SKM-1 (cell line): ENCODE data around the gene INAFM2.

Source experiments
- DNase-seq: peaks from one replicate; lab custom pipeline; 2025; ENCODE audit not compliant: unreplicated experiment; lab: John Stamatoyannopoulos, UW

The INAFM2 gene

DNA sequence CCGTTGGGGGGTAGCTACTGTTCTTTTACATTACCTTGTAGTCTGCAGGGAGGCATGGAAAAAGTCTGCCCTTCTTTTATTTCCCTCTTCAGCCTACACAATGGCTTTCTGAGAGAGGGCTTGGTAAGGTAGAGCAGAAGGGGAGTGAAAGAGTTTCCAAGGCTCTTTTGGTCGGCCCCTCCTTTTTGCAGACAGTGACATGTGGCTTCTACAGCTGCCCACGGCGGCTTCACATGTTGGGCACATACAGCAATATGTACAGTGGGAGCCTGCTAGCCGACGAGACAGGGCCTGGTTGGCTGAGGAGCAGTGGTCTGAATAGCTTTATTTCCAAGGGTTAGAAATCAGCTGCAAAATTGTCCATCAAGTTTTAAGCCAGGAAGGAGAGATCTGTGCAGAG is 4.0 kb downstream of the INAFM2 start:
- no peak for DNase-seq

DNA sequence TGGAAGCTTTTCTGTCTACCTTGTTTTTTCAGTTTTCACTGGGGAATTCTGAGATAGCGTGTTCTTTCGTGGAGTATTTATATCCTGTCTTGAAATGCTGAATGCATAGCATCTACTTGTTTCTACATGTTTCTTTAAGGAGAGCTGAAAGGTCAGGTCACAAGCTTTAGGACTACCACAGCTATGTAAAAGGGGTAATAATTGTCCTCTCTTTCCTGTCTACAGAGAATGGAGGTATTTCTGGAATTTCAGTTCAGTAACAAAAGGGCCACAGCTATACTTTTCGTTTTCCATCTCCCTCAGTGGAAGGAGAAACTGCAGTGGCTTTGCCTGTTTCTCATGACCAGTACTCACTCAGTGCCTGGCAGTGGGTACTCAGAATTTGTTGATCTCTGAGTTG is 4.7 kb downstream of the INAFM2 start:
- no peak for DNase-seq

DNA sequence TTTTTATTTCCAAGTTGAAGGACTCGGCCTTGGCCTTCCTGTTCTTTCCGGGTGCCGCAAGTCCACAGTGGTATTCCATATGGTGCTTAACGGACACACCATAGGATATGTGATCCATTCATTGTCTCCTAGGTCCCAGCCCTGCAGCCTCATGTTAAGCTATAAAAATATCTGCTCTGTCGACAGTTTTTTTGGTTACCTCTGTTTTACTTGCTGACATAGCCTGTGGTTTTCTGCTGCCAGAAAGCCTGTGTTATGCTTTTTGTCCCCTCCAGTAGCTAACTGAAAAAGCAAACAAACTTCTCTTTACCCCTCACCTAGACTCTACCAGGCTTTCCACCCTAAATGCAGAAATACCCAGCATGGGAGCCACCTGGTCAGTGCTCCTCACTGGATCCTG is 5.3 kb downstream of the INAFM2 start:
- no peak for DNase-seq

DNA sequence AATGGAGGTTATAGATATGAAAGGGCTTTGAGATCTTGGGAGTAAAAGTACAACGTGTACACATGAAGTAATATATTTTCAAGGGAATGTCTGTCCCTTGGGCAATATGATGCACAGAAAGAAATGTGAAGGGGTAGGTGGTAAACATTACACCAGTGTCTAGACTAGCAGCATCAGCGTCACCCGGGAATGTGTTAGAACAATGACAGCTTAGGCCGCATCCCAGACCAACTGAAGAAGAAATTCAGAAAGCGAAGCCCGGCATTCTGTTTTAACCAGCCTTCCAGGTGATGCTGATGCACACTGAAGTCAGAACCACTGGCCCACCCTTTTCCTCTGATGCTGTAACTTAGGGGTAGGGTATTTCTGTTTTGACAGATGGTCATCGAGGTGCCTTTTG is 6.3 kb downstream of the INAFM2 start:
- DNase-seq, result no peak

DNA sequence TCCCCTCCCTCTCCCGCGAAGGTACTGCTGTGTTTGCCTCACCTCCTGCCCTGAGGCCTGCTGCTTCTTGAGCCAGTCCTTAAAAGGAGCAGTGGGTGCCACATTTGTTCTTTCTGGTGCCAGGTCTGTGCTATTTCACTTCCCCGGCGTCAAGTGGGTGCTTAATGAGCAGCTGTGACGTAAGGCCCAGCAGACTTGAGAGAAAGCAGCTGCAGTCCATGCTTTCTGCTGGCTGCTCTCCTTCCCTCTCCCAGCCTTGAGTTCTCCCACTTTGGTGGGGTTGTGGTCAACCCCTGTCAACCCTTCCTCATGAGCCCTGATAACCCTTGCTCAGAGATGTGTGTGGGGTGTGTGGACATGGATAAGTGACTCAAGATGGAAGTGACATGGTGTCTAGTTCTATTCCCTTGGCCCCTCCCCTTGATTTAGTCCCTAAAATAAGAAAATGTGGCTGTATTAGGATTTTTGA is 6.9 kb downstream of the INAFM2 start:
- no peak for DNase-seq

DNA sequence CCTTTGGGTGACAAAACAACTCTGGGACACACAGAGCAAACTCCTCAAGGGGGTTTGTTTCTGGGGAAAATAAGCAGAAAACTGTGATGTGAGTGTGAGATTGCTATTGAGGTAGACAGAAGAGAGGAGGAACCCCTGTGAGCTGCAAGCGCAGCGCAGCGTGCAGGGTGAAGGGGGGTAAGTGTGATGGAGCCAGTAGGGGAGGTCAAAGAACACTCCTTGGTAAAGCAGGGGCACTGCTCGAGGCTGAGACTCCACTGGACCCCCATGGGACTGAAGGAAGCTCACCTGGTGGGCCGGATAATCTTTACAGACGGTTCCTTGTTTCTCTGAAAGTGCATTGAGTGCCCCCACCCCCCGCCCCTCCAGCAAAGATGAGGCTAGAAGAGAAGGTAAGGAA is 7.5 kb downstream of the INAFM2 start:
- DNase-seq, result no peak

DNA sequence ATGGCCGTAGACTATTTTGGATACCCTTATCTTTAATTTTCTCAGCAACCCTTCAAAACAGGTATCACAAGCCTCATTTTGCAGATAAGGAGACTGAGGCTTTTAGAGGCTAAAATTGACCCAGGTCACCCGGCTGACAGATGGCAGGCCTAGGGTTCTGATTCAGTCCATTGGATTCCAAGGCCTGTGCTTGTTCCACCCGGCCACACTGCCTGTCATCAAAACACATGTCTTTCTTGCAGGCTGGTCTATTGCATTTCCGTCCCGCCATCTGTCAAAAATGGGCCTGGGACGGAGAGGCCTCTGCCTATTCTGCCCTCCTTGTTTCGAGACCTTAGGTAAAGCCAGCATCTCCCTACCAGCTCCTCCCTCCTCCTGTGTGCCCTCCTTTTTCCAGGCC is 8.1 kb downstream of the INAFM2 start:
- no peak for DNase-seq

DNA sequence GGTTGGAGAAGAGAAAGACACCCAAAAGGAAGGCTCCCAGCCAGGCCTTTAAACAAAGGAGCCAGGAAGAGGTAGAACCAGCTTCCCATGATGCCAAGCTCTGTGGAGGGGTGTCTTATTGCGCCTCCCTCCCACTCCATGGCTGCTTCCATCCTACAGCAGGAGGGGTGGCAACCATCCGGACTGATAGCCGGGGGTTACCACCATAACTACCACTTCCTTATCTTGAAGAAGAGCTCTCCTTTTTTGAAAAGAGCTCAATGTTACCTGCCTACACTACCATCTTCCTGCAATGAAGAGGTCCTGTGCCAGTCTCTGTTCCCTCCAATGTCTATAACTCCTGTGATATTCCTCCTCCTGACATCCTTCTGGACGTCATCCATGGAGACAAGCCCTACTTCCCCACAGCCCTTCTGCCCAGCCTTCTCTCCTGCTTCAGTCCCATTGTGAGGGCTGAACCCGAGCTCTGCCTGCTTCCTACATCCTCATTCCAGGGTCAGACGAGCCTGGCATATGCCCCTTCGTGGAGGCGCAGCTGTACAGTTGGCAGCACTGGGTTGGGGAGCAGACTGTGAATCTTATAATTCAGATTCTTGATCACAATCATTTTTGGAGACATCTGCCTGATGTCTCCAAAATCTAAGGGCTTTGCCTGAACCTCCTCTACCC is 8.8 kb downstream of the INAFM2 start:
- DNase-seq, result no peak

DNA sequence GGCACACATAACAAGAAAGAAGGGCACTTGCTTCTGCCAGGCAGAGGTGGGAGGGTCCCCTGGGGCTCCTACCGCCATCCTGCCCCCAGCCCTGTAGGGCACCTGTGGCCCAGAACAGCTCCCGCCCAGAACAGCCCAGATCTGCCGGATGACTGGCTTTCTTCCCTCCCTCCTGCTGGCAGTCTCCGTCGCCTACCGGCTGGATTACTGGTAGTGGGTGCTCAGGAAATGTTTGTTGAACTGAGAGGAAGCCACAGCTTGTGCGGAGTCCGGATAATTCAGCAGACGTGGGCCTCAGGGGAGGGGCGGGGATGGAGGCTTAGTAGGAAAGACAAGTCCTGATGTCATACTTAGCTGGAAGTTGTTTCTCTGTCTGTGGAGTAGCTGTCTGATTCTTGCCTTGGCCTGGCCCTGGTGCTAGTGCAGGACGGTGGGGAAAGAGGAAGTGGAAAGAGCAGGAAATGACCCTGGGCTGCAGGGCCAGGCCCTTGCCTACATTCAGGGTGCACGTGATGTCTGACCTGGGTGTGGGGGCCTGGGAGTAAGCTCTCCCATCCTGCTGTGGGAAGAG is 10.5 kb downstream of the INAFM2 start:
- DNase-seq, result peak; percentile 89

DNA sequence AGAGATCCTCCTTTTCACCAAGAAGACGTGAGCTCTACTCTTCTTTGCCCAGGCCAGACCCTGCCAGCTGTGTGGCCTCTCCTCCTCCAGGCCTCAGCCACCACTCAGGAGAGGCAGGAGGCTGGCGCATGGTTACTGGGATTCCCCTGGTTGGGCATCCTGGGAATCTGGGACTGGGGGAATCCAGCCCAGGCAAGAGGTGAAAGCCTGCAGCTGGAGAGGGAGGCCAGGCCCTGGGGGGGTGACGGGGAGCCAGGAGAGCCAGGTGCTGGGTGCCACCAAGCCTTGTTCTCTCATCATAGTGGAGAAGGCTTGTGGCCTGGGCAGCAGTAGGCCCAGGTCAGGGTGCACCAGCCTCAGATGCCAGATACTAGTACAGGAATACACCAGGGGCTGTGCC is 11.0 kb downstream of the INAFM2 start:
- DNase-seq, result no peak

DNA sequence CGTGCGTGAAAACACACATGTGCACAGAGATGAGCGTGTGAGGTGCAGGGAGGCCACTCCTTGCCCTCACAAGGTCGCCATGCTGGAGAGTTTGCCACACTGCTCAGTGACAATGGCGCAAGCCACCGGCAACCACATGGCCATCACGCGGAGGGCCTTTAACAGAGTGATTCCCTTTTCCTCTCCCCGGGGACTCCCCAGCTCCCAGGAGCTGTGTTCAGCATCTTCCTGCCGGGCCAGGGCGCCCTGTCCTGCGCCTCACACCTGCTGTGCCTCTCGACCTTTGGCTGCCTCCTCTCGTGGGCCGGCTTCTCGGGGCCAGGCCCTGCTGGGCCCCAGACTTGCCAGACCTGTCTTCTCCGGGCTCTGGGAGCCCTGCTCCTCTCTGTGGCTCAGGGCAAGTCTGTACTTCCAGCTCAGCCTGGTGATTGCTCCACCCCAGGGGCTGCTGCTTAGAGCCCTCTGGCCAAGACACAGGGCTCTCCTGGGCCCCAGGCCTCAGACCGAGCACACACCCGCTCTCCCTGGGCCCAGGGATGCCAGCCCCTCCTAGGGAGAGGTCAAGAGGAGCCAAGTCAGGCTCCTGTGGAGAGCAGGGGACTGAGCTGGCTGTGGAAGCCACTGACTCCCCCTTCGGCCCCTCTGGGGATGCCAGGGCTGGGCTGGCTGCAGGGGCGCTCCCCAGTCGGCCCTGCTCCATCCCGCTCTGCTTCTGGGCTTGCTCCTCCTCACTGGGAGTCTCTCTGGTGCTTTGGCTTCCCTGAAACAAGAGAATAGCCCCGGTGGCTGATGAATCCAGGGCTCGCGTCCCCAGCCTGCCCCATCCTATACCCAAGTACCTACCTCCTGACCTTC is 11.7 kb downstream of the INAFM2 start:
- DNase-seq, result no peak

DNA sequence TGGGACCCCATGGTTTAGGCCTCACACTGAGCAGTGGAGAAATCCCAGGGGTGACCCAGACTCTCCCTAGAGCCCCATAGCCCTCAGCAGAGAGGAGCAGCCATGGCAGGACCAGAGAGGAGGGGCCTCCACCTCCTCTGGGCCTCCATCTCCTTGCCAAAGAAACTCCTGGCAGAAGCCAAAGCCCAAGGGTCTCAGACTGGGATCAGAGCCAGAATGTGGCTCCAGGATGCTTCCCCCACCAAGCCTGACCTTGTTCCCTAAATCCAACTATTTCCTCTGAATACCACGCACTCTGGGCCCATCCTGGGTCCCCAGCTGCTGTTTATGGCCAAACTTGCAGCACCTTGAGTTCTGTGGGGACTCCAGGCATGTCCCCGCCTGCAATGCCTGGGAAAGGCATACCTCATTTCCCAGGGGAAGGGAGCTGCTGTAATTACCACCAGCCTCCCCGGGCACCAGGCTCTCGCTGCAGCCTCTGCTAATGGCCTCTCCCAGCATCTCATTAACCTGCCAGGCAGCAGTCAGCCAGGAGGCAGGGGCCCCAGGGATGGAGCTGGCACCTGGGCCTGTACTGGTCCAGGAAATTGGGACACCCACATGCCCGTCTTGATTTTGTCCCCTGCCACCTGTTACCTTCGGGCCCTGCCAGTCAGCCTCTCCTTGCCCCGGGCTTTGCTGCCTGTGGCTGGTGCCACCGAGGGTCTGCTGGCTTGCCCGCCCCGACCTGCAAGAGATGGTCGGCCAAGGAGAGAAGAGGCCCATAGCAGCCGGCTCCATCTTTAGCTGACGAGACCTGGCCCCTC is 12.6 kb downstream of the INAFM2 start:
- no peak for DNase-seq

DNA sequence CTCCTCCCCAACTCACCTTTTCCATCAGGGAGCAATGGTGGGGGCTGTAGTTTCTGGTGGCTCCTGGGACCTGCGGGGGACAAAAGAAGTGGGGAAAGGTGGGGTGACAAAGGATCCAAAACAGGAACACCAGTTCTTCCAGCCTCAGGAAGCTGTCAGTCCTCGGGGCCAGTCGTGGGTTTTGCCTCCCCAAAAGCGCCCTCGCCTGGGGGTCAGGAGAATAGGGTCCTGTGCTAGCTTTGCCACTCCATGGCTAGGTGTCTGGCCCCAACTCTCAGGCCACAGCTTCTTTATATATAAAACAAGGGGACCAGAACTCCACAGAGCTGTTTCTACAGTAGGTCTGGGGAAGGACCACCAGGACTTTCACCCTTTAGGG is 13.2 kb downstream of the INAFM2 start:
- DNase-seq, result peak; percentile 33

DNA sequence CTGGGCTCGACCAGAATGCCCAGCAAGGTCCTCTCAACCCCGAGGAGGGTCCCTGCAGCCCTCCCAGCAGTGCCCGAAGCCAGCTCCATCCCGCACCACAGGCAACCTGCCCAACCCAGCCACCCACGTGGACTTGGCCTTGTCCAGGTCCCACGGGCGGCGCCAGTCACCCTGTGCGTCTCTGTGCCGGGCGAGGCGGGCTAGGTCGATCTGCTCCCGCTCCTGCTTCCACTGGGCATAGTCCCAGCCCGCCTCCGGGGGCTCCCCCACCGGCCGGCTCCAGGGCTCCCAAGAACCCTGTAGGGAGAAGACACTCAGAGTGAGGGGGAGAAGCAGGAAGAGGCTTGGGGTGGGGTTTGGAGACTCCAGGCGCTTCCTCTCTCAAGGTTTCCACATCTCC is 14.1 kb downstream of the INAFM2 start:
- no peak for DNase-seq

DNA sequence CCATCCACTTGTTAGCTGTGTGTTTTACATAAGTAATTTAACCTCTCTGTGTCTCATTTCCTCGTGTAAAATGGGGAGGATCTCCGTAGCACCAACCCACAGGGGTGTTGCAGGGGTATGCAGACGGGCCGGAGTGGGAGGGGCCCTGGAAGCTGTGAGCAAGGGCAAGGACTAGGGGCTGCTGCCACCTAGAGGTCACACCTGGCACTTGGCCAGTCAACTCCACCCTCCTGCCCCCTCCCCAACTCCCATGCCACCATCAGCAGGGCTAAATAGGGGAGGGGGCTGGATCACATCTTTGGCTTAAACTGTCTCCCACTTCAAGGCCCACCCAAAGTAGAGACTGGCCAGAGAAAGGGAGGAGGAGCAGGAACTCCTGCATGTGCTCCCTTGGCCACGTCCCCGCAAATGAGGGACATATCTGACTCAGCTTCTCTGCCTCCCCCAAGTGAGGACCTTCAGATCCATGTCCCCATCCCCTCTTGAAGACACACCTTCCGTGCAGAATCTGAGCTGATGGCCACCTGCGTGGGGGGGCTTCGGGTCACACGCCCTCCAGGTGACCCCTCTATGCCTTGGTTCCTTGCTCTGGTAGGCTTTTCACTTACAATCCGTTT is 14.7 kb downstream of the INAFM2 start:
- peak; percentile 25 for DNase-seq

DNA sequence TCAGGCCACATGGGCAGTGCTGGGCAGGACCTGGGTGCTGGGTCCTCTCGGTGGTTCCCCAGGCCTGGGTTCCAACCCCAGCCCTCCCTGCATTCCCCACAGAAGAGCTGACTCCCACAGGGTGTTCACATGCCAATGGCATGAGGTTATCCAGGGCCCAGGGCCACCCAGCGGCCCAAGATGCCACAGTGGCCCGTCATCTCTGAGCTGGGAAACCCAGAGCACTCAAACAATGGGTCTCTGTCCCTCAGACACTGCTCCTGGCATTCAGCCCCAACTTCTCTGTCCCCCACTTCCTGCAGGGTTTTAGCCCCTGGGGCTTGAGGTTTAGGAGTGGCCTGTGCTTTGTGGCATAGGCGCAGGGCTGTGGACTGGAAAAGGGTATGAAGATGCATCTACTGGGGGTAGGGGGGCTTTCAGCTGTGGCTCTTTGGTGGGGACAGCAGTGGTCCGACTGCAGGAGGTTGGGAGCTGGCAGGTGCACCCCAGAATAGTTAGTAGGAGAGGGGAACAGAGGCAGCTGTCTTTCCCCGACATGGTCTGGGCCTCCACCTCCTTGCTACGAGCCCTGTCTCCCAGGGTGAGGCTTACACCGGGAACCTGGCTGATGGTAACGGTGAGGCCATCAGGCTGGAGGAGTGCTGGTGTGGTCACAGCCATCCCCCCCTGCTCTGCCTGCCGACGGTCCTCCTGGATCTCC is 15.6 kb downstream of the INAFM2 start:
- DNase-seq, result no peak

DNA sequence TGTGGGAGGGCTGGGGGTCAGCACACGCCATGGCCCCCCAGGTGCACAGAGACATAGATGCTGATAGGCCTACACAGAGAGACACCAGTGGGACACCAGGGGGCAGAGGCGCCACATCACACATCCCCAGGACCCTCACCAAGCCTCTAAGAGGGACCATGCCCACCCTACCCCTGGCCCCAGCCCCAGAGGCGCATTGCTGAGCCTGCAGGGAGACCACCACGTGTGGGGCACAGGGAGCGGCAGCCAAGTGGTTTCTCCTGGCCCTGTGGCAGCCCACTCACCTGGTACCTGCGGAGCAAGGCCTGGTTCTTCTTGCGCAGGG is 16.1 kb downstream of the INAFM2 start:
- no peak for DNase-seq

DNA sequence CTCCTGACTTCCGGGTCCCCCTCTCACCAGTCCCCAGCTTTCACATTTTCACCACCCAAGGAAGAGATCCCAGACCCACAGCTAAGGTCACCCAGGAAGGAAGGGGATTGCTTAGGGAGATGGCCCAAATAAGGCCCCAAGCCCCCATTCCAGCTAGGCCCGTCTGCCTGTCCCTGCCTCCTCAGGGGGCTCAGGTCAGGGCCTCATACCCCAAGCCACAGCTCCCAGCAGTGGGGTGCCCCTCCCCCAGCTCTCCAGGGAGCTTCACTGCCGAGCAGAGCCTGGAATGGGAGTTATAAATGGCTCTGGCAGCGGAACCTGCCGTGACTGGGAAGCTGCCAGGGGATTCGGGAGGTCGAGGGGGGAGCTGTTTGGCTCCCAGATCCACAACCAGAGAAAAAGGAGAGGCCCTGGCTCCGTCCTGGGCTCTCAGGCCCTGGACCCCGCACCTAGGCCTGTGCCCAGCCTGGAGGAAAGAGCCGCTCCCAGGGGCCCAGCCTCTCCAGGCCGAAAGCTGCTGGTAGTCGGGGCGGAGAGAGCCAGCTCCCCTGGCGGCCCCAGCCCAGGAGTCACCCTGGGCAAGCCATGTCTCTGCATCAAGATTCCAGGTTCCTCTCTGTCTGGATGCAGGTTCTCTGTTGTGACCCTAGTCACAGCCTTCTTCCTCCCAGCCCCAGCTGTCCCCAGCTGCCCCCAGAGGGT is 16.7 kb downstream of the INAFM2 start:
- DNase-seq, result no peak

DNA sequence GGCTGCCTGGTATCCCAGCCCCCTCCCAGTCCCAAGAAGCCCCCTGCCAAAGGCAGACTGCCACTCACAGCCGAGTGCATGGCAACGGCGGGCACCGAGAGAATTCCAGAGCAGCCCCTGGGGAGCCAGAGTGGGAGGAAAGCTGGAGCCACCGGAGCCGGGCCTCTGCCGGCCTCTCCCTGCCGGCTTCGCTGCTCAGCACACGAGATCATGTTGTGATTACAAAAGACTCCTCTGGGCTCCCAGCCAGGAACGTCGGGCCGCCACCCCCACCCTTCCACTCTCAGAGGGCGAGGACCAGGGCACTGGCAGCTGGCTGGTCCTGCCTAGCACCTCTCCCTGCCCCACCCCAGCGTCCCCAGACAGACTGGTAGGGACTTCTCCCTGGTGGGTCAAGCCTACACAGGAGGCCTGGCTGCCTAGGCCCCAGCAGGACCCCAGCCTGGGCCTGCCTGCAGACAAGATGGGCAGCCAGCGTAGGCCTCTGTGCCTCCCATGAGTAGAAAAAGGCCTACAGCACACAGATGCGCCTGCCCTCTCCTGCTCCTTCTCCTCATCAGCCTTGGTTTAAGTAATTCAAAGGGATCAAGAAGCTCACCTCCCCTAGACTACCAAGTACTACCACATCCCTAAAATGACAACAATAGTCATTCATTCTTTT is 17.4 kb downstream of the INAFM2 start, which contains the start of gene CCDC9B:
CCDC9B (minus strand) TSS at position 200 of the 661 bp plus-strand sequence; CDS start at position 80, 120 bp downstream.
- peak; percentile 21 for DNase-seq
